ENCODE results near the gene TENT4B.

The TENT4B gene

GRCh38 chr16:50198802-50199403 is 45.8 kb downstream of the TENT4B start:
- no peak for DNase-seq

- DNase-seq = no peak
Observed at GRCh38 chr16:50201787-50202186, 48.7 kb downstream of the TENT4B start.

GRCh38 chr16:50202926-50203624 is 50.0 kb downstream of the TENT4B start:
- DNase-seq = no peak

- DNase-seq = no peak
Observed at GRCh38 chr16:50203681-50204080, 50.6 kb downstream of the TENT4B start.

- DNase-seq = no peak
Observed at GRCh38 chr16:50204453-50205108, 51.5 kb downstream of the TENT4B start.

- DNase-seq = no peak
Observed at GRCh38 chr16:50207652-50208051, 54.5 kb downstream of the TENT4B start.

GRCh38 chr16:50208460-50208931 is 55.4 kb downstream of the TENT4B start:
- no peak for DNase-seq

- DNase-seq = no peak
Observed at GRCh38 chr16:50209546-50210265, 56.6 kb downstream of the TENT4B start.

- peak; percentile 11 for DNase-seq
Observed at GRCh38 chr16:50210266-50211038, 57.3 kb downstream of the TENT4B start.

- DNase-seq = no peak
Observed at GRCh38 chr16:50213939-50214519, 60.9 kb downstream of the TENT4B start.

GRCh38 chr16:50215680-50216079 is 62.6 kb downstream of the TENT4B start:
- DNase-seq = no peak

GRCh38 chr16:50216231-50216630 is 63.1 kb downstream of the TENT4B start:
- no peak for DNase-seq

GRCh38 chr16:50219402-50219975 is 66.4 kb downstream of the TENT4B start:
- no peak for DNase-seq

- DNase-seq = no peak
Observed at GRCh38 chr16:50224286-50224685, 71.2 kb downstream of the TENT4B start.

- DNase-seq = no peak
Observed at GRCh38 chr16:50227120-50227519, 74.0 kb downstream of the TENT4B start.

- DNase-seq = no peak
Observed at GRCh38 chr16:50227665-50228064, 74.6 kb downstream of the TENT4B start.

- DNase-seq = no peak
Observed at GRCh38 chr16:50228364-50228868, 75.3 kb downstream of the TENT4B start.

GRCh38 chr16:50229149-50229726 is 76.1 kb downstream of the TENT4B start:
- no peak for DNase-seq

- DNase-seq = no peak
Observed at GRCh38 chr16:50234771-50235556, 81.9 kb downstream of the TENT4B start.

- DNase-seq = no peak
Observed at GRCh38 chr16:50235581-50235980, 82.5 kb downstream of the TENT4B start.

Measured in effector CD8-positive, alpha-beta T cell (primary cell).